Stimulated activated CD8-positive, alpha-beta memory T cell treated with anti-CD3 and anti-CD28 coated beads, Interleukin-2, amount 100 ng/mL, for 1 hour (primary cell): Measurements from ENCODE around the gene IFNAR2.

Experiments used
- DNase-seq, 2 donors: peaks; one replicate each; pipeline ENCODE4 v3.0.0-alpha.2; 2020; ENCODE audit warnings: low read depth in 2 of 2

The IFNAR2 gene

DNA sequence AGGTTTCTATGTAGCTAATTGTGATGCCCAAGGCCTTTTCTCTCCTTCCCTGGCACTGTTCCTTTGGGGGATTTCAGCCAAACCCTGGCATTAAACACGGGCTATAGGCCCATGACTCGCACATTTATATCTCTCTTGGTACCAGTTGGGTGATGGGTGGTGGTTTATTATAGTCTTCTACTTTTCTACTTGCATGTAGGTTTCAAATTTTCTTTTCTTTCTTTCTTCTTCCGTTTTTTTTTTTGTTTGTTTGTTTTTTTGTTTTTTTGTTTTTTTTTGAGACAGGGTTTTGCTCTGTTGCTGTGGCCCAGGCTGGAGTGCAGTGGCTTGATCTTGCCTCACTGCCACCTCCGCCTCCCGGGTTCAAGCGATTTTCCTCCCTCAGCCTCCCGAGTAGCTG, 37.5 kb downstream of the IFNAR2 start:
- DNase-seq, result no peak

- no peak for DNase-seq
Measured at GRCh38 chr21:33268393-33268736, 38.6 kb downstream of the IFNAR2 start.

GRCh38 chr21:33268737-33269441, 39.2 kb downstream of the IFNAR2 start:
- DNase-seq, result no peak

DNA sequence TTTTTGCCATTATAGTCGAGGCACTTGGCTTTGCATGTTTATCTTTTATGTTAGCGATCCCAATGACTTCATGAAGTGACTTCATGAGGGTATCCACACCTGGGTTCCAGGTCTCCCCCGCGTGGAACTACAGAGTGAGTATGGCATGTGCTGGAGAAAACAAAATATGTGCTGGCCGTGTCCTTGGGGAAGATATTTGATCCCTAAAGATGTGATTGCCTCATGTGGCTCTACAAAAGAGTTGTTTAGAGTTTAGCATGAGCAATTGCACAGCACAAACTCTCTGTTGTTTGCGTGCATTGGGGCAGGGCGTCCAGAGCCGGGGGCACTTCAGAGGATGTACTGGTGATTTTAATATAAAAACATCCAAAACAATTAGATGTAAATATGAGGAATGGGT, 41.2 kb downstream of the IFNAR2 start:
- no peak for DNase-seq

GRCh38 chr21:33273044-33273443, 43.3 kb downstream of the IFNAR2 start:
- DNase-seq, result no peak

GRCh38 chr21:33278721-33279120, 49.0 kb downstream of the IFNAR2 start:
- no peak for DNase-seq

- DNase-seq, result no peak
Measured at GRCh38 chr21:33279330-33279820, 49.6 kb downstream of the IFNAR2 start.
